ENCODE results near the gene ADM2. TPM values are rescaled to one million over a fixed set of nuclear protein-coding genes. Genes with fewer than 3 reads are reported as not detected.
"Not testable (repeated sequence)": the region's sequence is repeated elsewhere in the genome, so short reads cannot be mapped to it uniquely, and the experiment has no call there.

ADM2 gene
- total RNA-seq, 5 donors from 2014 or later (not counting 1 experiment from before 2014, with no cell fraction given), result 1.5 to 11.3 (median 10.7) TPM

- Histone ChIP-seq H3K4me3 (ENCODE audit: control insufficient read depth in 1 of 2, extremely low read depth in 1 of 2, low read length in 1 of 2) (no peak overlapping the region), H3K27ac (ENCODE audit: low read length) (no peak overlapping the region), H3K27me3 (replicated peaks in 1 of 2; ENCODE audit: control insufficient read depth in 2 of 2, extremely low read depth in 1 of 2, insufficient read depth in 2 of 2, low read length in 1 of 2) (no peaks in the 10 kb centered on the region), H3K4me1 (ENCODE audit: control insufficient read depth in 1 of 2, extremely low read depth in 1 of 2, insufficient read depth in 2 of 2, low read length in 2 of 2) (no peaks in the 10 kb centered on the region), H3K36me3 (ENCODE audit: control insufficient read depth in 2 of 2, extremely low read depth in 1 of 2, insufficient read depth in 1 of 2, low read length in 1 of 2) (peaks cover 41 to 59% of the 10 kb centered on the region in 2 donors), H3K9me3 (no peaks in the 10 kb centered on the region)
- DNase-seq (no peak), ATAC-seq (replicated peaks in 1 of 4) (no peak)
- H3K36me3 Mint-ChIP-seq, result peaks cover 14% of the 10 kb centered on the region
- H3K9me3 Mint-ChIP-seq, result no peaks in the 10 kb centered on the region
- POLR2A ChIA-PET, result no interaction called here
- H3K4me3 Mint-ChIP-seq, result no peak overlapping the region
- CTCF ChIA-PET, result no interaction called here
- H3K4me1 Mint-ChIP-seq, result peaks cover 13 to 17% (median 14%) of the 10 kb centered on the region in 3 donors
- WGBS (ENCODE audit: insufficient coverage), result 96% methylated on average over 10 of the region's 20 CpGs
- no peaks in the 10 kb centered on the region for H3K27me3 Mint-ChIP-seq
- no peak overlapping the region for H3K27ac Mint-ChIP-seq
These were observed 36.3 kb downstream of the ADM2 start for GRCh38 chr22:50517495-50518260.

GRCh38 chr22:50518606-50519005 is 37.3 kb downstream of the ADM2 start:
- no peak overlapping the region for H3K27ac Mint-ChIP-seq
- H3K4me3 ChIP-seq (ENCODE audit: control insufficient read depth in 1 of 2, extremely low read depth in 1 of 2, low read length in 1 of 2), result no peak overlapping the region
- H3K4me1 ChIP-seq (ENCODE audit: control insufficient read depth in 1 of 2, extremely low read depth in 1 of 2, insufficient read depth in 2 of 2, low read length in 2 of 2), result no peaks in the 10 kb centered on the region
- H3K36me3 ChIP-seq (ENCODE audit: control insufficient read depth in 2 of 2, extremely low read depth in 1 of 2, insufficient read depth in 1 of 2, low read length in 1 of 2), result peaks cover 48 to 66% of the 10 kb centered on the region in 2 donors
- POLR2A ChIA-PET, result no interaction called here
- WGBS (ENCODE audit: insufficient coverage), result 100% methylated on average over 7 of the region's 7 CpGs
- peaks cover 12 to 17% (median 12%) of the 10 kb centered on the region in 3 donors for H3K4me1 Mint-ChIP-seq
- H3K27me3 ChIP-seq (replicated peaks in 1 of 2; ENCODE audit: control insufficient read depth in 2 of 2, extremely low read depth in 1 of 2, insufficient read depth in 2 of 2, low read length in 1 of 2), result no peaks in the 10 kb centered on the region
- CTCF ChIA-PET, result no interaction called here
- DNase-seq, result no peak
- H3K27ac ChIP-seq (ENCODE audit: low read length), result no peak overlapping the region
- no peaks in the 10 kb centered on the region for H3K27me3 Mint-ChIP-seq
- H3K36me3 Mint-ChIP-seq, result peaks cover 14% of the 10 kb centered on the region
- H3K9me3 Mint-ChIP-seq, result no peaks in the 10 kb centered on the region
- no peak overlapping the region for H3K4me3 Mint-ChIP-seq
- no peak for ATAC-seq (replicated peaks in 1 of 4)
- no peaks in the 10 kb centered on the region for H3K9me3 ChIP-seq

- Mint-ChIP-seq H3K4me1 (peaks cover 10 to 14% (median 13%) of the 10 kb centered on the region in 3 donors), H3K36me3 (peaks cover 14% of the 10 kb centered on the region), H3K9me3 (no peaks in the 10 kb centered on the region), H3K4me3 (no peak overlapping the region), H3K27ac (no peak overlapping the region), H3K27me3 (no peaks in the 10 kb centered on the region)
- ATAC-seq (replicated peaks in 1 of 4), result no peak
- no peak for DNase-seq
- WGBS (ENCODE audit: insufficient coverage), result 99% methylated on average over 8 of the region's 8 CpGs
- ChIA-PET CTCF (no interaction called here), POLR2A (no interaction called here)
- Histone ChIP-seq H3K9me3 (no peaks in the 10 kb centered on the region), H3K4me1 (ENCODE audit: control insufficient read depth in 1 of 2, extremely low read depth in 1 of 2, insufficient read depth in 2 of 2, low read length in 2 of 2) (peaks cover 0 to 4% of the 10 kb centered on the region in 2 experiments), H3K36me3 (ENCODE audit: control insufficient read depth in 2 of 2, extremely low read depth in 1 of 2, insufficient read depth in 1 of 2, low read length in 1 of 2) (peaks cover 50 to 71% of the 10 kb centered on the region in 2 donors), H3K27ac (ENCODE audit: low read length) (no peak overlapping the region), H3K4me3 (ENCODE audit: control insufficient read depth in 1 of 2, extremely low read depth in 1 of 2, low read length in 1 of 2) (no peak overlapping the region), H3K27me3 (replicated peaks in 1 of 2; ENCODE audit: control insufficient read depth in 2 of 2, extremely low read depth in 1 of 2, insufficient read depth in 2 of 2, low read length in 1 of 2) (no peaks in the 10 kb centered on the region)
These were observed 37.8 kb downstream of the ADM2 start for GRCh38 chr22:50519151-50519550.

- Histone ChIP-seq H3K36me3 (ENCODE audit: control insufficient read depth in 2 of 2, extremely low read depth in 1 of 2, insufficient read depth in 1 of 2, low read length in 1 of 2) (peaks cover 50 to 66% of the 10 kb centered on the region in 2 donors), H3K4me1 (ENCODE audit: control insufficient read depth in 1 of 2, extremely low read depth in 1 of 2, insufficient read depth in 2 of 2, low read length in 2 of 2) (peaks cover 6 to 14% of the 10 kb centered on the region in 2 experiments)
- H3K27me3 Mint-ChIP-seq; H3K9me3 Mint-ChIP-seq; H3K4me3 ChIP-seq (ENCODE audit: control insufficient read depth in 1 of 2, extremely low read depth in 1 of 2, low read length in 1 of 2); H3K4me3 Mint-ChIP-seq; ATAC-seq (replicated peaks in 1 of 4); H3K27ac ChIP-seq (ENCODE audit: low read length); DNase-seq; H3K36me3 Mint-ChIP-seq; POLR2A ChIA-PET; H3K27ac Mint-ChIP-seq; H3K9me3 ChIP-seq; CTCF ChIA-PET; H3K27me3 ChIP-seq (replicated peaks in 1 of 2; ENCODE audit: control insufficient read depth in 2 of 2, extremely low read depth in 1 of 2, insufficient read depth in 2 of 2, low read length in 1 of 2): not testable (repeated sequence)
- 94% methylated on average over 7 of the region's 8 CpGs for WGBS (ENCODE audit: insufficient coverage)
- peaks cover 11 to 14% (median 13%) of the 10 kb centered on the region in 3 donors for H3K4me1 Mint-ChIP-seq
These were observed 38.8 kb downstream of the ADM2 start for GRCh38 chr22:50520184-50520583.

GRCh38 chr22:50520826-50521453 is 39.6 kb downstream of the ADM2 start:
- H3K9me3 ChIP-seq, result no peaks in the 10 kb centered on the region
- WGBS (ENCODE audit: insufficient coverage), result 100% methylated on average over 6 of the region's 13 CpGs
- Mint-ChIP-seq H3K4me3 (no peak overlapping the region), H3K4me1 (peaks cover 7 to 10% (median 9%) of the 10 kb centered on the region in 3 donors), H3K27me3 (no peaks in the 10 kb centered on the region), H3K27ac (no peak overlapping the region), H3K36me3 (peaks cover 5% of the 10 kb centered on the region), H3K9me3 (no peaks in the 10 kb centered on the region)
- H3K27ac ChIP-seq (ENCODE audit: low read length), result no peak overlapping the region
- DNase-seq (no peak), ATAC-seq (replicated peaks in 1 of 4) (no peak)
- CTCF ChIA-PET, result no interaction called here
- H3K4me1 ChIP-seq (ENCODE audit: control insufficient read depth in 1 of 2, extremely low read depth in 1 of 2, insufficient read depth in 2 of 2, low read length in 2 of 2), result peaks cover 6 to 14% of the 10 kb centered on the region in 2 experiments
- H3K27me3 ChIP-seq (replicated peaks in 1 of 2; ENCODE audit: control insufficient read depth in 2 of 2, extremely low read depth in 1 of 2, insufficient read depth in 2 of 2, low read length in 1 of 2), result no peaks in the 10 kb centered on the region
- peaks cover 50 to 66% of the 10 kb centered on the region in 2 donors for H3K36me3 ChIP-seq (ENCODE audit: control insufficient read depth in 2 of 2, extremely low read depth in 1 of 2, insufficient read depth in 1 of 2, low read length in 1 of 2)
- POLR2A ChIA-PET, result no interaction called here
- H3K4me3 ChIP-seq (ENCODE audit: control insufficient read depth in 1 of 2, extremely low read depth in 1 of 2, low read length in 1 of 2), result no peak overlapping the region

- ATAC-seq (replicated peaks in 1 of 4) (no peak), DNase-seq (no peak)
- Histone ChIP-seq H3K4me1 (ENCODE audit: control insufficient read depth in 1 of 2, extremely low read depth in 1 of 2, insufficient read depth in 2 of 2, low read length in 2 of 2) (peaks cover 6 to 18% of the 10 kb centered on the region in 2 experiments), H3K4me3 (ENCODE audit: control insufficient read depth in 1 of 2, extremely low read depth in 1 of 2, low read length in 1 of 2) (no peak overlapping the region), H3K9me3 (no peaks in the 10 kb centered on the region), H3K27ac (ENCODE audit: low read length) (no peak overlapping the region), H3K27me3 (replicated peaks in 1 of 2; ENCODE audit: control insufficient read depth in 2 of 2, extremely low read depth in 1 of 2, insufficient read depth in 2 of 2, low read length in 1 of 2) (no peaks in the 10 kb centered on the region), H3K36me3 (ENCODE audit: control insufficient read depth in 2 of 2, extremely low read depth in 1 of 2, insufficient read depth in 1 of 2, low read length in 1 of 2) (peaks cover 49 to 61% of the 10 kb centered on the region in 2 donors)
- CTCF ChIA-PET, result no interaction called here
- POLR2A ChIA-PET, result no interaction called here
- 98% methylated on average over 6 of the region's 10 CpGs for WGBS (ENCODE audit: insufficient coverage)
- Mint-ChIP-seq H3K27ac (no peak overlapping the region), H3K9me3 (no peaks in the 10 kb centered on the region), H3K27me3 (no peaks in the 10 kb centered on the region), H3K4me1 (peaks cover 6 to 10% (median 9%) of the 10 kb centered on the region in 3 donors), H3K36me3 (peaks cover 3% of the 10 kb centered on the region), H3K4me3 (no peak overlapping the region)
These were observed 40.4 kb downstream of the ADM2 start for GRCh38 chr22:50521710-50522109.
